Measurements from ENCODE around the gene GSTT4. TPM values are rescaled to one million over a fixed set of nuclear protein-coding genes. Genes with fewer than 3 reads are reported as not detected.
"Not testable (repeated sequence)": the region's sequence is repeated elsewhere in the genome, so short reads cannot be mapped to it uniquely, and the experiment has no call there.

Gene GSTT4
- total RNA-seq, 1 experiment from 2014 or later, result not detected

DNA sequence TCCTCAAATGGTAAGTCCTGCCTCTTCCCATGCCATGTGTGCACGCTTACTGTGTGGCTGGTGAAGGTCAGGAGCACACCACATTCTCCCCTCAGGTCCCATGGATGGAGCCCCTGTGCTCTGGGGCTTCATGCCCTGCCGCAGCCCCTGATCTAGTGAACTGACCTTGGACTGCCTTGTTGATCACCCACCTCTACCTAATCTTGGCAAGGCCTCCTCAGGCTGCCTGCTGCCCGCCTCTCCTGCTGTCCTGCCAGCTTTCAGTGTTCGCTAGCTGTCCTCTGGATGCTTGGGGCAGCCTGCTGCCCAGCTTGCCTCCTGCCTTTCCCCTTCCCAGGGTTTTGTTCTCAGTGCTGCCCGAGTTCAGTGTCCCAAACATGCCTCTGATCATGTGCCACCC is 44.0 kb upstream of the GSTT4 start:
- peaks cover 8% of the 10 kb centered on the region; the same call in 1 of the 2 replicates for H3K4me1 ChIP-seq (ENCODE audit: insufficient read depth, low read length)
- no peak overlapping the region for H3K27ac ChIP-seq (ENCODE audit: low read length)
- BruUV-seq (replicated peaks), result no TSS peak
- CTCF ChIA-PET, result no interaction called here
- H3K9ac ChIP-seq (ENCODE audit: low read length), result no peak overlapping the region
- H3K9me3 ChIP-seq (ENCODE audit: low read length), result no peaks in the 10 kb centered on the region
- no peaks in the 10 kb centered on the region; the same call in 1 of the 2 replicates for H3K36me3 ChIP-seq (ENCODE audit: low read depth, low read length)
- intact Hi-C loops (cut with micrococcal nuclease), result no loop called here
- H3K4me2 ChIP-seq (ENCODE audit: low read length), result no peak overlapping the region
- ATAC-seq (no peak), DNase-seq (no peak)
- TF ChIP-seq, protein P1, sequence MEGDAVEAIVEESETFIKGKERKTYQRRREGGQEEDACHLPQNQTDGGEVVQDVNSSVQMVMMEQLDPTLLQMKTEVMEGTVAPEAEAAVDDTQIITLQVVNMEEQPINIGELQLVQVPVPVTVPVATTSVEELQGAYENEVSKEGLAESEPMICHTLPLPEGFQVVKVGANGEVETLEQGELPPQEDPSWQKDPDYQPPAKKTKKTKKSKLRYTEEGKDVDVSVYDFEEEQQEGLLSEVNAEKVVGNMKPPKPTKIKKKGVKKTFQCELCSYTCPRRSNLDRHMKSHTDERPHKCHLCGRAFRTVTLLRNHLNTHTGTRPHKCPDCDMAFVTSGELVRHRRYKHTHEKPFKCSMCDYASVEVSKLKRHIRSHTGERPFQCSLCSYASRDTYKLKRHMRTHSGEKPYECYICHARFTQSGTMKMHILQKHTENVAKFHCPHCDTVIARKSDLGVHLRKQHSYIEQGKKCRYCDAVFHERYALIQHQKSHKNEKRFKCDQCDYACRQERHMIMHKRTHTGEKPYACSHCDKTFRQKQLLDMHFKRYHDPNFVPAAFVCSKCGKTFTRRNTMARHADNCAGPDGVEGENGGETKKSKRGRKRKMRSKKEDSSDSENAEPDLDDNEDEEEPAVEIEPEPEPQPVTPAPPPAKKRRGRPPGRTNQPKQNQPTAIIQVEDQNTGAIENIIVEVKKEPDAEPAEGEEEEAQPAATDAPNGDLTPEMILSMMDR (conservative IDR thresholded peaks at IDR 0.05; ENCODE audit: low read depth, low read length), result no peak
- no peak for TF ChIP-seq EZH2phosphoT487 (IDR thresholded peaks at IDR 0.05; ENCODE audit: borderline replicate concordance, low read length)
- TF ChIP-seq EZH2 (IDR thresholded peaks at IDR 0.05; ENCODE audit: low read length, unreplicated experiment), result no peak
- H2AFZ ChIP-seq (ENCODE audit: low read length), result no peak overlapping the region
- no peaks in the 10 kb centered on the region for H4K20me1 ChIP-seq (ENCODE audit: low read length)
- no peaks in the 10 kb centered on the region for H3F3A ChIP-seq (ENCODE audit: low read length, unreplicated experiment)
- H3K79me2 ChIP-seq (ENCODE audit: low read length), result no peaks in the 10 kb centered on the region
- H3K27me3 ChIP-seq (ENCODE audit: low read length), result no peaks in the 10 kb centered on the region
- H3K4me3 ChIP-seq (ENCODE audit: low read length), result no peak overlapping the region
- POLR2A ChIA-PET (ENCODE audit: unreplicated experiment), result no interaction called here
- no peaks in the 10 kb centered on the region for H3K9me2 ChIP-seq (replicated peaks; ENCODE audit: low read length)

DNA sequence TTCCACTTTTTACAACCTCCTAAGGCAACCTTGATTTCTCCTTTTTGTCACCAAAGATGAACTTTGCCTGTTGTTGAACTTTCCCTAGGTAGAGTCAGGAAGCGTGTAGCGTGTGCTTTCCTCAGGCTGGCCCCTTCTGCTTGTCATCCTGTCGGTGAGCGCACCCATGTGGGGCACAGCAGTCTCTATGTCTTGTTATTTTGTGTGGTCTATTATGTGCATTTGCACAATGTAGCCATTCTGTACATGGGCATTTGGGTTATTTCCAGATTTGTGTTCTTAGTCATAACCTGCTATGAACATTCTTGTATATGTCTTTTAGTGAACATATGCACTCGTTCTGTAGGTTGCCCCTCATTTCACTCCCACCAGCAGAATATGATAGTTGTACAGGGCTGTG is 40.8 kb upstream of the GSTT4 start:
- no peak overlapping the region for H3K4me3 ChIP-seq (ENCODE audit: low read length)
- no peaks in the 10 kb centered on the region for H3K79me2 ChIP-seq (ENCODE audit: low read length)
- H3K9ac ChIP-seq (ENCODE audit: low read length), result no peak overlapping the region
- intact Hi-C loops (cut with micrococcal nuclease), result no loop called here
- no peak overlapping the region for H3K4me2 ChIP-seq (ENCODE audit: low read length)
- TF ChIP-seq EZH2phosphoT487 (IDR thresholded peaks at IDR 0.05; ENCODE audit: borderline replicate concordance, low read length), result no peak
- TF ChIP-seq, protein P1 (conservative IDR thresholded peaks at IDR 0.05; ENCODE audit: low read depth, low read length), result no peak
- no peak for TF ChIP-seq EZH2 (IDR thresholded peaks at IDR 0.05; ENCODE audit: low read length, unreplicated experiment)
- peaks cover 22% of the 10 kb centered on the region for H3K4me1 ChIP-seq (ENCODE audit: insufficient read depth, low read length)
- ATAC-seq (peak; percentile 42), DNase-seq (peak; percentile 31)
- H3K9me3 ChIP-seq (ENCODE audit: low read length), result no peaks in the 10 kb centered on the region
- H3K9me2 ChIP-seq (replicated peaks; ENCODE audit: low read length), result no peaks in the 10 kb centered on the region
- H3F3A ChIP-seq (ENCODE audit: low read length, unreplicated experiment), result no peaks in the 10 kb centered on the region
- H4K20me1 ChIP-seq (ENCODE audit: low read length), result no peaks in the 10 kb centered on the region
- no peaks in the 10 kb centered on the region for H3K27me3 ChIP-seq (ENCODE audit: low read length)
- ChIA-PET POLR2A (ENCODE audit: unreplicated experiment) (no interaction called here), CTCF (no interaction called here)
- no peak overlapping the region for H3K27ac ChIP-seq (ENCODE audit: low read length)
- no TSS peak for BruUV-seq (replicated peaks)
- peaks cover 4% of the 10 kb centered on the region for H3K36me3 ChIP-seq (ENCODE audit: low read depth, low read length)
- no peak overlapping the region for H2AFZ ChIP-seq (ENCODE audit: low read length)

DNA sequence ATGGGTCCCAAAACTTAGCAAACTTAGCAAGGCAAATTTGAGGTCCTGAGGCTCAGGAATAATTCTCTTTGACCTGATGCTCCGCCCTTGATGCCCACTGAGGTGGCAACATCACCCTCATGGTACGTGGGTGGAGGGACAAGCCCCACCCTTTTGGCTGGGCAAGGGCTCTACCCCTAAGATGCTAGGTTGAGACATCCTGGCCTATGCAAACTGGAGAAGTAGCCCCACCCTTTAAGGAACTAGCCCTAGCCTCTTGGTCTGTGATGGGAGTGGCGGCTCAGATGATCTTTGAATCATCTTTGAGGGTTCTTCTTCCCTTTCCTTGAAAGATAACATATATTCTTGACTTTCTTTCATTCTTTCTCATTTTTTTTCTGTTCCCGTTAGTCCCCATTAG is 38.7 kb upstream of the GSTT4 start:
- CTCF ChIA-PET, result no interaction called here
- no peak for ATAC-seq
- POLR2A ChIA-PET (ENCODE audit: unreplicated experiment), result no interaction called here
- Histone ChIP-seq H3K27ac (ENCODE audit: low read length) (no peak overlapping the region), H3K36me3 (ENCODE audit: low read depth, low read length) (peaks cover 4% of the 10 kb centered on the region), H3K9ac (ENCODE audit: low read length) (no peak overlapping the region), H3K9me2 (replicated peaks; ENCODE audit: low read length) (no peaks in the 10 kb centered on the region), H3K9me3 (ENCODE audit: low read length) (no peaks in the 10 kb centered on the region), H3K4me1 (ENCODE audit: insufficient read depth, low read length) (peaks cover 22% of the 10 kb centered on the region), H3F3A (ENCODE audit: low read length, unreplicated experiment) (no peaks in the 10 kb centered on the region), H3K27me3 (ENCODE audit: low read length) (no peaks in the 10 kb centered on the region), H3K4me3 (ENCODE audit: low read length) (no peak overlapping the region), H3K4me2 (ENCODE audit: low read length) (no peak overlapping the region), H2AFZ (ENCODE audit: low read length) (no peak overlapping the region), H4K20me1 (ENCODE audit: low read length) (no peaks in the 10 kb centered on the region), H3K79me2 (ENCODE audit: low read length) (no peaks in the 10 kb centered on the region)
- intact Hi-C loops (cut with micrococcal nuclease), result no loop called here
- DNase-seq, result no peak
- BruUV-seq (replicated peaks), result no TSS peak
- TF ChIP-seq EZH2phosphoT487 (IDR thresholded peaks at IDR 0.05; ENCODE audit: borderline replicate concordance, low read length) (no peak), EZH2 (IDR thresholded peaks at IDR 0.05; ENCODE audit: low read length, unreplicated experiment) (no peak)
- TF ChIP-seq, protein P1 (conservative IDR thresholded peaks at IDR 0.05; ENCODE audit: low read depth, low read length), result no peak

DNA sequence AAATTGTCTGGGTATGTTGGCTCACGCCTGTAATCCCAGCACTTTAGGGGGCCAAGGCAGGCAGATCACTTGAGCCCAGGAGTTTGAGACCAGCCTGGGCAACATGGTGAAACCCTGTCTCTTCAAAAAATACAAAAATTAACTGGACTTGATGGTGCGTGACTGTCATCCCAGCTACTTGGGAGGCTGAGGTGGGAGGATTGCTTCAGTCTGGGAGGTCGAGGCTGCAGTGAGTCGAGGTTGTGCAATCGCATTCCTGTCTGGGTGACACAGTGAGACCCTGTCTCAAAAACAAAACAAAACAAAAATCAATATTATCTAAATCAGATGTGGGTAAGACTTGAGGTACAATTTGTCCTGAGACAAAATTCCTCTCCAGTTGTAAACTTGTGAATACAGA is 38.2 kb upstream of the GSTT4 start:
- H3K9me2 ChIP-seq (replicated peaks; ENCODE audit: low read length); H2AFZ ChIP-seq (ENCODE audit: low read length); H3K4me3 ChIP-seq (ENCODE audit: low read length); H3K79me2 ChIP-seq (ENCODE audit: low read length); ATAC-seq; H3K27me3 ChIP-seq (ENCODE audit: low read length); H3K9ac ChIP-seq (ENCODE audit: low read length); CTCF ChIA-PET; H3K27ac ChIP-seq (ENCODE audit: low read length); H3F3A ChIP-seq (ENCODE audit: low read length, unreplicated experiment); H4K20me1 ChIP-seq (ENCODE audit: low read length); POLR2A ChIA-PET (ENCODE audit: unreplicated experiment); DNase-seq; BruUV-seq (replicated peaks); H3K9me3 ChIP-seq (ENCODE audit: low read length); H3K36me3 ChIP-seq (ENCODE audit: low read depth, low read length); intact Hi-C loops (cut with micrococcal nuclease): not testable (repeated sequence)
- Histone ChIP-seq H3K4me1 (ENCODE audit: insufficient read depth, low read length) (peaks cover 22% of the 10 kb centered on the region), H3K4me2 (ENCODE audit: low read length) (0 out of 2 replicates have a peak overlapping the region, but pooled peaks have one; percentile 22)
